Caco-2 (cell line): ENCODE measurements around the gene TLE3. TPM values are rescaled to one million over a fixed set of nuclear protein-coding genes. Genes with fewer than 3 reads are reported as not detected.

Experiments
- BruUV-seq: library from RNA; stranded (reverse); fragments of 400-500 nt; replicated peaks from 2 replicates; lab custom pipeline; 2021; lab: Mats Ljungman, UMichigan
- CTCF ChIA-PET: fragments of 300-600 bp; sonication (Branson Sonifier 250); formaldehyde crosslinking; loops from one replicate; lab custom pipeline; 2022; ENCODE audit warnings: antibody characterized with exemption; lab: Charles Lee
- POLR2A ChIA-PET: fragments of 300-600 bp; sonication (Branson Sonifier 250); formaldehyde crosslinking; loops from one replicate; lab custom pipeline; 2022; ENCODE audit warnings: antibody characterized with exemption; lab: Charles Lee
- DNase-seq, 2 experiments: peaks; one replicate each; pipeline versions ENCODE4 v3.0.0 to v3.0.0-alpha.2; 2020 to 2022
- H3K27me3 ChIP-seq: replicated peaks from 2 replicates; pipeline ENCODE4 v1.6.0; 2011; ENCODE audit warnings: low read length; ENCODE audit not compliant: control insufficient read depth, insufficient read depth
- H3K36me3 ChIP-seq: 2 replicates; pipeline ENCODE4 v1.5.1; 2011; ENCODE audit warnings: low read length; ENCODE audit not compliant: control insufficient read depth, insufficient read depth
- H3K4me1 ChIP-seq: fragments of 250-450 bp; sonication (Bioruptor Pico); 2 replicates; pipeline ENCODE4 v1.5.1; 2020; ENCODE audit warnings: mild to moderate bottlenecking
- H3K4me3 ChIP-seq: 2 replicates; pipeline ENCODE4 v1.5.1; 2011; ENCODE audit warnings: low read depth, mild to moderate bottlenecking, control low read depth, low read length
- H3K9me3 ChIP-seq: fragments of 250-450 bp; sonication (Bioruptor Pico); 2 replicates; pipeline ENCODE4 v1.5.1; 2020; ENCODE audit warnings: mild to moderate bottlenecking, moderate library complexity
- H3K27ac Mint-ChIP-seq: one replicate; pipeline ENCODE4 v1.8.0; 2022; ENCODE audit warnings: mixed read lengths; ENCODE audit not compliant: unreplicated experiment
- H3K27me3 Mint-ChIP-seq: one replicate; pipeline ENCODE4 v1.8.0; 2022; ENCODE audit warnings: mixed read lengths; ENCODE audit not compliant: insufficient read depth, unreplicated experiment
- H3K36me3 Mint-ChIP-seq: one replicate; pipeline ENCODE4 v1.8.0; 2022; ENCODE audit warnings: mild to moderate bottlenecking, mixed read lengths; ENCODE audit not compliant: insufficient read depth, unreplicated experiment
- H3K4me1 Mint-ChIP-seq: one replicate; pipeline ENCODE4 v1.8.0; 2022; ENCODE audit warnings: low read depth, mixed read lengths; ENCODE audit not compliant: unreplicated experiment
- H3K4me3 Mint-ChIP-seq: one replicate; pipeline ENCODE4 v1.8.0; 2022; ENCODE audit warnings: mild to moderate bottlenecking, moderate library complexity, mixed read lengths; ENCODE audit not compliant: unreplicated experiment
- H3K9me3 Mint-ChIP-seq: one replicate; pipeline ENCODE4 v1.8.0; 2022; ENCODE audit warnings: mixed read lengths; ENCODE audit not compliant: unreplicated experiment
- CTCF ChIP-seq, 2 experiments: fragments of 200-600 bp in 1 of 2; IDR thresholded peaks; 1 replicate in 1 of 2; 2 replicates in 1 of 2; pipeline versions ENCODE4 v1.5.1 to v1.8.0; 2011 to 2022; ENCODE audit warnings: antibody characterized with exemption in 1 of 2, control low read depth in 1 of 2, inconsistent platforms in 1 of 2, low read depth in 1 of 2, low read length in 1 of 2, mild to moderate bottlenecking in 1 of 2, moderate library complexity in 1 of 2; ENCODE audit not compliant: insufficient read depth in 1 of 2, severe bottlenecking in 1 of 2, unreplicated experiment in 1 of 2
- intact Hi-C: fragments of 100-400 bp; cut with micrococcal nuclease; formaldehyde crosslinking; loops from one replicate; pipeline ENCODE4 v1.10.0; 2022; ENCODE audit not compliant: unreplicated experiment
- total RNA-seq: library from RNA; stranded (reverse); gene quantifications from 2 replicates; pipeline ENCODE4 v1.2.3, GENCODE V29; 2022

Gene TLE3
- total RNA-seq, 1 experiment from 2014 or later: 105 TPM

GRCh38 chr15:70067681-70068080, 30.0 kb downstream of the TLE3 start:
- Histone ChIP-seq H3K27me3 (no peaks in the 10 kb centered on the region), H3K4me1 (no peaks in the 10 kb centered on the region), H3K9me3 (no peaks in the 10 kb centered on the region), H3K36me3 (no peaks in the 10 kb centered on the region; the same call in 1 of the 2 replicates), H3K4me3 (no peak overlapping the region)
- CTCF ChIA-PET: interaction anchor here (0.5 kb wide), 1 partner anchor 32 kb away, joined by 4 read pairs; no protein-coding TSS in a partner anchor
- POLR2A ChIA-PET: interaction anchor here (0.6 kb wide), 1 partner anchor 11 kb away, joined by 3 read pairs; no protein-coding TSS in a partner anchor
- no TSS peak for BruUV-seq
- no peak overlapping the region for H3K4me3 Mint-ChIP-seq
- intact Hi-C loops: no loop called here
- TF ChIP-seq CTCF (IDR thresholded peaks at IDR 0.05; ENCODE audit: insufficient read depth in 1 of 2, low read depth in 1 of 2, low read length in 1 of 2, severe bottlenecking in 1 of 2, unreplicated experiment in 1 of 2): no peak
- no peak overlapping the region for H3K27ac Mint-ChIP-seq
- no peaks in the 10 kb centered on the region for H3K9me3 Mint-ChIP-seq
- no peaks in the 10 kb centered on the region for H3K27me3 Mint-ChIP-seq
- no peak for DNase-seq
- H3K36me3 Mint-ChIP-seq: peaks cover 78% of the 10 kb centered on the region
- H3K4me1 Mint-ChIP-seq: no peaks in the 10 kb centered on the region

- ChIA-PET POLR2A (interaction anchor here (0.6 kb wide), 1 partner anchor 34 kb away, joined by 18 read pairs; no protein-coding TSS in a partner anchor), CTCF (no interaction called here)
- Histone ChIP-seq H3K27me3 (no peaks in the 10 kb centered on the region), H3K4me3 (no peak overlapping the region), H3K9me3 (no peaks in the 10 kb centered on the region), H3K4me1 (no peaks in the 10 kb centered on the region), H3K36me3 (no peaks in the 10 kb centered on the region; the same call in 1 of the 2 replicates)
- Mint-ChIP-seq H3K36me3 (peaks cover 79% of the 10 kb centered on the region), H3K9me3 (no peaks in the 10 kb centered on the region), H3K4me1 (no peaks in the 10 kb centered on the region), H3K4me3 (no peak overlapping the region), H3K27ac (no peak overlapping the region), H3K27me3 (no peaks in the 10 kb centered on the region)
- DNase-seq: no peak
- intact Hi-C loops: no loop called here
- no peak for TF ChIP-seq CTCF (IDR thresholded peaks at IDR 0.05; ENCODE audit: insufficient read depth in 1 of 2, low read depth in 1 of 2, low read length in 1 of 2, severe bottlenecking in 1 of 2, unreplicated experiment in 1 of 2)
- BruUV-seq: no TSS peak
Observed at GRCh38 chr15:70067011-70067410, 30.7 kb downstream of the TLE3 start.

GRCh38 chr15:70066447-70066846, 31.3 kb downstream of the TLE3 start:
- Histone ChIP-seq H3K27me3 (no peaks in the 10 kb centered on the region), H3K4me3 (no peak overlapping the region), H3K9me3 (no peaks in the 10 kb centered on the region), H3K36me3 (no peaks in the 10 kb centered on the region; the same call in 1 of the 2 replicates), H3K4me1 (no peaks in the 10 kb centered on the region)
- no TSS peak for BruUV-seq
- DNase-seq: no peak
- H3K4me3 Mint-ChIP-seq: no peak overlapping the region
- H3K36me3 Mint-ChIP-seq: peaks cover 79% of the 10 kb centered on the region
- POLR2A ChIA-PET: interaction anchor here (0.6 kb wide), 1 partner anchor 35 kb away, joined by 18 read pairs; no protein-coding TSS in a partner anchor
- CTCF ChIA-PET: interaction anchor here (0.6 kb wide), 1 partner anchor 1870 kb away, joined by 6 read pairs; no protein-coding TSS in a partner anchor
- H3K9me3 Mint-ChIP-seq: no peaks in the 10 kb centered on the region
- H3K27me3 Mint-ChIP-seq: no peaks in the 10 kb centered on the region
- TF ChIP-seq CTCF (IDR thresholded peaks at IDR 0.05; ENCODE audit: insufficient read depth in 1 of 2, low read depth in 1 of 2, low read length in 1 of 2, severe bottlenecking in 1 of 2, unreplicated experiment in 1 of 2): no peak
- intact Hi-C loops: no loop called here
- H3K4me1 Mint-ChIP-seq: no peaks in the 10 kb centered on the region
- no peak overlapping the region for H3K27ac Mint-ChIP-seq
